HG02938 (cell line): ENCODE data around the gene CFHR5.
"Not testable (repeated sequence)": the region's sequence is repeated elsewhere in the genome, so short reads cannot be mapped to it uniquely, and the experiment has no call there.

Experiments used
- ATAC-seq: cut with Tn5 transposase; IDR thresholded peaks from one replicate; pipeline ENCODE4 v1.9.1; 2021; ENCODE audit warnings: mild to moderate bottlenecking, moderate library complexity; ENCODE audit not compliant: unreplicated experiment

Gene CFHR5

DNA sequence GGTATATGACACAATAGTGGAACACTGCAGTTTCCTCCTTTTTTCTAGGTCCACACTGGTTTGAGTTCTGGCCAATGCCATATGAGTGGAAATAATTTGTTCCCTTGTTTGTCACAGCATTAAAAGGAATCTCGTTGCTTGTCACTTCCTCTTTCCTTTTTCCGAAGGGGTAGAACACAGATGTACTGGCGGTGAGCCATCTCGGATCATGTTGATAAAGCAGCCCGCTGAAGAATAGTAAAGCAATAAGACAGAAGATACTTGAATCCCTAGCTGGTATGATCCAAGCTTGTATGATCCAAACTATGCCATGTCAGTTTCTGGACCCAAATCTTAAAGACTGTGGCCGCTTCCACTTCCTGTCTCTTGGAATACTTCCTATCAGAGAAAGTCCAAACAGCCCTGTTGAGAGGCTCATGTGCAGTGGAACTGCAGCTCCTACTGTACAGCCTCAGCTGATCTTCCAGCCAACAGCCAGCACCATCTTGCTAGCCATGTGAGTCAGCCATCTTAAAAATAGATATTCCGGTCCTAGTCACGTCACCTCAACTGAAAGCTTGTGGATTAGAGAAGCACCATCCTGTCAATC is 40.3 kb downstream of the CFHR5 start:
- ATAC-seq: no peak

DNA sequence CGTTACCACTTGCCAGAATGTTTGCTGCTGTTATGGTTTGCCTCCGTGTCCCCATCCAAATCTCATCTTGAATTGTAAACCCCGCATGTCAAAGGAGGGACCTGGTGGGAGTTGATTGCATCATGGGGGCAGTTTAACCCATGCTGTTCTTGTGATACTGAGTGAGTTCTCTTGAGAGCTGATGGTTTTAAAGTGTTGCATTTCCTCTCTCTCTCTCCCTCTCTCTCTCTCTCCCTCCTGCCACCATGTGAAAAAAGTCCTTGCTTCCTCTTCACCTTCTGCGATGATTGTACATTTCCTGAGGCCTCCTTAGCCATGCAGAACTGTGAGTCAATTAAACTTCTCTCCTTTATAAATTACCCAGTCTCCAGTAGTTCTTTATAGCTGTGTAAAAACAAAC is 44.4 kb downstream of the CFHR5 start:
- ATAC-seq: no peak

GRCh38 chr1:197024460-197024859 is 47.1 kb downstream of the CFHR5 start:
- ATAC-seq: no peak

DNA sequence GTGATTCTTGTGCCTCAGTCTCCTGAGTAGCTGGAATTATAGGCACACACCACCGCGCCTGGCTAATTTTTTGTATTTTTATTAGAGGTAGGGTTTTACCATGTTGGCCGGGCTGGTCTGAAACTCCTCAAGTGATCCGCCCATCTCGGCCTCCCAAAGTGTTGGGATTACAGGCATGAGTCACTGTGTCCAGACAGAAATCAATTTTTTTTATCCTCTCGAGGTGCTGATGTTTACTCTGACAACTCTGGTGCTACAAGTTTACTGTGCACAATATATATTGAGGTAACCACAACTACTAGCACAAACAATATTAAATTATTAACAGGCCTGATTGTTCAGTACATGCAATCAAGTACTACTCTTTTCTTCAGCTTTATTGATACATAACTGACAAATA is 50.0 kb downstream of the CFHR5 start:
- ATAC-seq: no peak

- ATAC-seq: no peak
These were observed 52.4 kb downstream of the CFHR5 start for GRCh38 chr1:197029749-197030148.

- ATAC-seq: not testable (repeated sequence)
These were observed 57.4 kb downstream of the CFHR5 start for GRCh38 chr1:197034631-197035339.

GRCh38 chr1:197036861-197037260 is 59.5 kb downstream of the CFHR5 start:
- ATAC-seq: no peak

DNA sequence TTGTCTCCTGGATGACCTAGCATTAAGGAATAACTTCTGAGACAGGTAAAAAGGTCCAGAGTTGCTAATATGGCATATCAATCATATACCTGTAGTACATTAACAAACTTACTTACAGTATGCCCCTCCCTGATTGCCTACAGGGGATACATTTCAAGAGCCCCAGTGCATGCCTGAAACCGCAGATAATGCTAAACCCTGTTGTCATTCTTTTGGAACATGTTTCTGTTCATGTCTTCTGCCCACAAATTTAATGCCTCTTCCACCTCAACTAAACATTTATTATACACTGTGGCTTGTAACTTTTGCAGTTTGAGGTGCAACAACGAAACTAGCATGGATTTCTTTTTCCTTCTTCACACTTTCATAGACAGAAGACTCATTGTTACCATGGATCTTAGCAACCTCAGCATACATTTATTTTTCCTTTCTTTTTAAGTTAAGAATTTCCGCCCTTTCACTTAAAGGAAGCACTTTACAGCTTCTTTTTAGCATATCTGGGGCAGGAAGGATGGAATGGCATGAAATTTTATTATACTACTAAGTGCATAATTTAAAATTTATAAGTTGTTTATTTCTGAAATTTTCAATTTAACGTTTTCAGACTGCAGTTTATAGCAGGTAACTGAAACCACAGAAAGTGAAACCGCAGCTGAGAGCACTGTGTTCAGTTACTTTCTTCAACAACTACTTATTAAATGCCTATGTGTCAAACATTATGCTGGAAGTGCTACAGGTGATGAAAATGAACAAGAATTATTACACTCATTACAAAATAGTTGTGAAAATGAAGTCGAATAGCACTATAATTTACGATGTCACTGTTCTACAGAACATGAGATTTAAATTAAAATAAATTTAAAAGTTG is 64.4 kb downstream of the CFHR5 start:
- ATAC-seq: peak; percentile 73

GRCh38 chr1:197042676-197043341 is 65.5 kb downstream of the CFHR5 start:
- ATAC-seq: no peak

GRCh38 chr1:197049100-197049499 is 71.7 kb downstream of the CFHR5 start:
- no peak for ATAC-seq
